Tibial nerve (tissue), 4 donors: Measurements from ENCODE around the gene ACY1. TPM values are rescaled to one million over a fixed set of nuclear protein-coding genes. Genes with fewer than 3 reads are reported as not detected.

ENCODE experiments used
- DNase-seq, 2 donors: peaks; one replicate each; pipeline ENCODE4 v3.0.0-alpha.2; 2019; ENCODE audit warnings: low spot score in 2 of 2
- H3K27ac ChIP-seq, 4 donors: fragments of 200-600 bp; sonication (generic) in 3 of 4; one replicate each; pipeline ENCODE4 v1.5.1; 2017 to 2019; ENCODE audit warnings: mild to moderate bottlenecking in 1 of 4
- H3K27me3 ChIP-seq, 2 donors: fragments of 200-600 bp; sonication (generic) in 1 of 2; one replicate each; pipeline versions ENCODE4 v1.5.1 to v1.6.0; 2017 to 2019
- H3K36me3 ChIP-seq, 3 donors: fragments of 200-600 bp; sonication (generic); one replicate each; pipeline ENCODE4 v1.5.1; 2018 to 2019
- H3K4me1 ChIP-seq, 4 donors: fragments of 200-600 bp; sonication (generic) in 3 of 4; one replicate each; pipeline ENCODE4 v1.5.1; 2017 to 2019
- H3K4me3 ChIP-seq, 4 donors: fragments of 200-600 bp; sonication (generic) in 3 of 4; one replicate each; pipeline ENCODE4 v1.5.1; 2017 to 2019; ENCODE audit warnings: mild to moderate bottlenecking in 1 of 4, moderate library complexity in 1 of 4
- H3K9me3 ChIP-seq, 4 donors: fragments of 200-600 bp; sonication (generic) in 3 of 4; one replicate each; pipeline ENCODE4 v1.5.1; 2017 to 2019
- CTCF ChIP-seq, 5 experiments: fragments of 200-600 bp in 3 of 5; fragments of 450-650 bp in 2 of 5; sonication (generic) in 3 of 5; IDR thresholded peaks; one replicate each; pipeline ENCODE4 v1.5.1; 2016 to 2019; ENCODE audit warnings: antibody characterized with exemption in 5 of 5, mild to moderate bottlenecking in 3 of 5, moderate library complexity in 2 of 5
- EP300 ChIP-seq, 2 donors: sonication (generic); formaldehyde crosslinking; IDR thresholded peaks; one replicate each; pipeline ENCODE4 v1.6.1; 2017; ENCODE audit warnings: antibody characterized with exemption in 2 of 2, mild to moderate bottlenecking in 1 of 2
- POLR2A ChIP-seq, 2 donors: fragments of 450-650 bp; IDR thresholded peaks; one replicate each; pipeline ENCODE4 v1.6.1; 2017; ENCODE audit warnings: antibody characterized with exemption in 2 of 2, mild to moderate bottlenecking in 2 of 2, moderate library complexity in 2 of 2
- WGBS, 2 donors: methylation state at CpG; one replicate each; pipeline ENCODE4 v1.1.5; 2018; 5-methylcytosine and 5-hydroxymethylcytosine counted together
- total RNA-seq, 4 donors: library from RNA; depleted of rRNA; stranded (reverse); fragments of >200 nt; gene quantifications; one replicate each; pipeline ENCODE4 v1.1.0, GENCODE V29; 2016

The ACY1 gene
- total RNA-seq, 4 donors from 2014 or later = 32.2 to 61.0 (median 45.6) TPM

GRCh38 chr3:51966016-51966415, 17.3 kb upstream of the ACY1 start:
- Histone ChIP-seq H3K27me3 (no peaks in the 10 kb centered on the region), H3K27ac (peak overlapping the region; percentile 92 to 99 (median 96)), H3K4me1 (peaks cover 0 to 79% (median 34%) of the 10 kb centered on the region in 4 donors), H3K36me3 (peaks cover 0 to 16% (median 0%) of the 10 kb centered on the region in 3 donors), H3K9me3 (no peaks in the 10 kb centered on the region), H3K4me3 (peak overlapping the region; percentile 62 to 99 (median 76))
- no peak for DNase-seq
- WGBS, 2 donors = 45 to 59% methylated on average over 2 of the region's 2 CpGs
- TF ChIP-seq EP300 (IDR thresholded peaks at IDR 0.05) (peak in 1 of 2 donors; percentile 61), CTCF (IDR thresholded peaks at IDR 0.05) (no peak)

GRCh38 chr3:51966486-51966885, 16.8 kb upstream of the ACY1 start:
- TF ChIP-seq CTCF (IDR thresholded peaks at IDR 0.05) (no peak), EP300 (IDR thresholded peaks at IDR 0.05) (no peak), POLR2A (IDR thresholded peaks at IDR 0.05) (no peak)
- WGBS, 2 donors = 19 to 28% methylated on average over 5 of the region's 5 CpGs
- Histone ChIP-seq H3K4me1 (peaks cover 0 to 78% (median 34%) of the 10 kb centered on the region in 4 donors), H3K27me3 (no peaks in the 10 kb centered on the region), H3K36me3 (peaks cover 0 to 12% (median 0%) of the 10 kb centered on the region in 3 donors), H3K27ac (peak overlapping the region; percentile 92 to 99 (median 96)), H3K9me3 (no peaks in the 10 kb centered on the region), H3K4me3 (peak overlapping the region; percentile 62 to 99 (median 76))
- DNase-seq = no peak

- Histone ChIP-seq H3K4me1 (peaks cover 0 to 74% (median 34%) of the 10 kb centered on the region in 4 donors), H3K36me3 (peaks cover 0 to 8% (median 0%) of the 10 kb centered on the region in 3 donors), H3K9me3 (no peaks in the 10 kb centered on the region), H3K27ac (peak overlapping the region; percentile 92 to 99 (median 96)), H3K27me3 (no peaks in the 10 kb centered on the region), H3K4me3 (peak overlapping the region; percentile 62 to 99 (median 76))
- no peak for TF ChIP-seq CTCF (IDR thresholded peaks at IDR 0.05)
- no peak for TF ChIP-seq EP300 (IDR thresholded peaks at IDR 0.05)
- peak in 1 of 2 donors; percentile 81 for TF ChIP-seq POLR2A (IDR thresholded peaks at IDR 0.05)
- DNase-seq = no peak
- 5 to 12% methylated on average over 7 to 15 of the region's 33 CpGs for WGBS, 2 donors
Observed at GRCh38 chr3:51966922-51967383, 16.4 kb upstream of the ACY1 start.

GRCh38 chr3:51967384-51968169, 15.8 kb upstream of the ACY1 start, which contains the start of gene PCBP4:
Gene PCBP4, minus strand, starts transcription at chr3:51967454. Its CDS starts 6,214 bp downstream, at chr3:51961240.
- no peaks in the 10 kb centered on the region for H3K9me3 ChIP-seq
- peaks cover 0 to 8% (median 0%) of the 10 kb centered on the region in 3 donors for H3K36me3 ChIP-seq
- H3K27ac ChIP-seq = peak within 1 kb of the TSS; percentile 95 to 99 (median 96)
- peaks cover 0 to 69% (median 34%) of the 10 kb centered on the region in 4 donors for H3K4me1 ChIP-seq
- WGBS, 2 donors = 1 to 2% methylated on average over 24 to 25 of the region's 90 CpGs
- peak; percentile 34 to 61 for DNase-seq
- TF ChIP-seq EP300 (IDR thresholded peaks at IDR 0.05) = peak in 1 of 2 donors; percentile 69
- peak; percentile 10 to 75 for TF ChIP-seq POLR2A (IDR thresholded peaks at IDR 0.05)
- no peak for TF ChIP-seq CTCF (IDR thresholded peaks at IDR 0.05)
- no peaks in the 10 kb centered on the region for H3K27me3 ChIP-seq
- peak within 1 kb of the TSS; percentile 62 to 99 (median 76) for H3K4me3 ChIP-seq
